Measurements from ENCODE around the gene ZBTB20.

DNA sequence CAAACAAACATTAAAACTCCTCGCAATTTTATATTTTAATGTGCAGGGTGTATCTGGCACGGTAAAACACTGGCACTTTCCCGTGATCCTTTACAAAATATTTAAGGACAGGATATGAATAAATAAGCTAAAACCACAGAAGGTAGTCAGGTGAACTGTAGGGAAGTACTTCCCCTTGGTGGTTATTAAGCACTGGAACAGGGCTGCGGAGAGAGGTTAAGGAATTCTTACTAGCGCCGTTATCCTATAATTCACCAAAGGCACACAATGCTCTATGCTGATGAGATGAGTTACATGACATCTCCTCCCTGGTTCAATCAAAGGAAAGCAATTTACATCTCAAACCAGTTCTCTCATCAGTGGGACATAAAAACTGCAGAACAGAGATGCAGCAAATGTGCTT, 289.8 kb downstream of the ZBTB20 start:
- TF ChIP-seq POLR2A (IDR thresholded peaks at IDR 0.05): no peak
- TF ChIP-seq, protein P1, sequence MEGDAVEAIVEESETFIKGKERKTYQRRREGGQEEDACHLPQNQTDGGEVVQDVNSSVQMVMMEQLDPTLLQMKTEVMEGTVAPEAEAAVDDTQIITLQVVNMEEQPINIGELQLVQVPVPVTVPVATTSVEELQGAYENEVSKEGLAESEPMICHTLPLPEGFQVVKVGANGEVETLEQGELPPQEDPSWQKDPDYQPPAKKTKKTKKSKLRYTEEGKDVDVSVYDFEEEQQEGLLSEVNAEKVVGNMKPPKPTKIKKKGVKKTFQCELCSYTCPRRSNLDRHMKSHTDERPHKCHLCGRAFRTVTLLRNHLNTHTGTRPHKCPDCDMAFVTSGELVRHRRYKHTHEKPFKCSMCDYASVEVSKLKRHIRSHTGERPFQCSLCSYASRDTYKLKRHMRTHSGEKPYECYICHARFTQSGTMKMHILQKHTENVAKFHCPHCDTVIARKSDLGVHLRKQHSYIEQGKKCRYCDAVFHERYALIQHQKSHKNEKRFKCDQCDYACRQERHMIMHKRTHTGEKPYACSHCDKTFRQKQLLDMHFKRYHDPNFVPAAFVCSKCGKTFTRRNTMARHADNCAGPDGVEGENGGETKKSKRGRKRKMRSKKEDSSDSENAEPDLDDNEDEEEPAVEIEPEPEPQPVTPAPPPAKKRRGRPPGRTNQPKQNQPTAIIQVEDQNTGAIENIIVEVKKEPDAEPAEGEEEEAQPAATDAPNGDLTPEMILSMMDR (IDR thresholded peaks at IDR 0.05): no peak
- TF ChIP-seq POLR2AphosphoS5 (IDR thresholded peaks at IDR 0.05): no peak
- TF ChIP-seq EP300 (IDR thresholded peaks at IDR 0.05): no peak

Data from stomach (tissue), 4 donors.